Neural crest cell (in vitro differentiated cells): ENCODE measurements around the gene TICAM1. TPM values are rescaled to one million over a fixed set of nuclear protein-coding genes. Genes with fewer than 3 reads are reported as not detected.

Experiments used
- DNase-seq: peaks from one replicate; pipeline ENCODE4 v3.0.0; 2021; ENCODE audit warnings: low read depth, mixed read lengths, low spot score
- H3K27ac Mint-ChIP-seq: one replicate; pipeline ENCODE4 v1.8.0; 2021; ENCODE audit warnings: mild to moderate bottlenecking, mixed read lengths; ENCODE audit not compliant: unreplicated experiment
- H3K27me3 Mint-ChIP-seq: 2 replicates; pipeline ENCODE4 v1.8.0; 2021; ENCODE audit warnings: low read depth, mild to moderate bottlenecking, mixed read lengths
- H3K36me3 Mint-ChIP-seq: 2 replicates; pipeline ENCODE4 v1.8.0; 2021; ENCODE audit warnings: low read depth, mild to moderate bottlenecking, mixed read lengths
- H3K4me1 Mint-ChIP-seq: 2 replicates; pipeline ENCODE4 v1.8.0; 2021; ENCODE audit warnings: mixed read lengths
- H3K4me3 Mint-ChIP-seq: one replicate; pipeline ENCODE4 v1.8.0; 2021; ENCODE audit warnings: mild to moderate bottlenecking, mixed read lengths
- H3K9me3 Mint-ChIP-seq: 2 replicates; pipeline ENCODE4 v1.8.0; 2021; ENCODE audit warnings: mixed read lengths
- total RNA-seq: library from RNA; stranded (reverse); gene quantifications from 2 replicates; pipeline ENCODE4 v1.2.1, GENCODE V29; 2021
- TF ChIP-seq, protein P1 (sequence below): fragments of 200-600 bp; sonication (generic); conservative IDR thresholded peaks from 2 replicates; pipeline ENCODE4 v1.5.0; 2021; ENCODE audit warnings: antibody characterized with exemption, mild to moderate bottlenecking

TICAM1 gene
- total RNA-seq, 1 donor from 2014 or later, result 0.72 TPM

GRCh38 chr19:4803736-4804695, 27.5 kb downstream of the TICAM1 start:
- Mint-ChIP-seq H3K36me3 (no peaks in the 10 kb centered on the region), H3K27ac (no peak overlapping the region), H3K4me3 (no peak overlapping the region), H3K9me3 (peaks cover 2% of the 10 kb centered on the region), H3K4me1 (no peaks in the 10 kb centered on the region), H3K27me3 (no peaks in the 10 kb centered on the region)
- peak; percentile 91 for DNase-seq
- TF ChIP-seq, protein P1, sequence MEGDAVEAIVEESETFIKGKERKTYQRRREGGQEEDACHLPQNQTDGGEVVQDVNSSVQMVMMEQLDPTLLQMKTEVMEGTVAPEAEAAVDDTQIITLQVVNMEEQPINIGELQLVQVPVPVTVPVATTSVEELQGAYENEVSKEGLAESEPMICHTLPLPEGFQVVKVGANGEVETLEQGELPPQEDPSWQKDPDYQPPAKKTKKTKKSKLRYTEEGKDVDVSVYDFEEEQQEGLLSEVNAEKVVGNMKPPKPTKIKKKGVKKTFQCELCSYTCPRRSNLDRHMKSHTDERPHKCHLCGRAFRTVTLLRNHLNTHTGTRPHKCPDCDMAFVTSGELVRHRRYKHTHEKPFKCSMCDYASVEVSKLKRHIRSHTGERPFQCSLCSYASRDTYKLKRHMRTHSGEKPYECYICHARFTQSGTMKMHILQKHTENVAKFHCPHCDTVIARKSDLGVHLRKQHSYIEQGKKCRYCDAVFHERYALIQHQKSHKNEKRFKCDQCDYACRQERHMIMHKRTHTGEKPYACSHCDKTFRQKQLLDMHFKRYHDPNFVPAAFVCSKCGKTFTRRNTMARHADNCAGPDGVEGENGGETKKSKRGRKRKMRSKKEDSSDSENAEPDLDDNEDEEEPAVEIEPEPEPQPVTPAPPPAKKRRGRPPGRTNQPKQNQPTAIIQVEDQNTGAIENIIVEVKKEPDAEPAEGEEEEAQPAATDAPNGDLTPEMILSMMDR, result peak; percentile 84

DNA sequence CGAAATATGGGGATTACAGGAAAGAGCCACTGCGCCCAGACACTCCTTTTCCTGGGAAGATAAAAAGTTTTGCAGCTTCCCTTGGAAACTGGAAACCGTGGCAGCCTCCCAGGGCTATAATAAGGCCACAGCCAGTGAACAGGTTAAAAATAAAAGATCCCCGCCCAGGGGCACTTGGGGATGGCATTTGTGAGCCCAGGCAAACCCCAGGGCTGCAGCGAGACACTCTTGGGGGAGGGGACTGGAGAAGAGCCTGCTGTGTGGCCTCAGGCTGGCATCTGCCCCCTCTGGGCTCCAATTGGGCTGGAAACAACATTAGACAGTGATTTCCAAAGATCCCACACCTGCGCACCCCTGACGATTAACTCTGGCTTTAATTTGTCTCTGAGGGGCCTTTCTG, 28.8 kb downstream of the TICAM1 start:
- H3K27me3 Mint-ChIP-seq, result no peaks in the 10 kb centered on the region
- H3K27ac Mint-ChIP-seq, result no peak overlapping the region
- H3K4me3 Mint-ChIP-seq, result no peak overlapping the region
- peaks cover 5% of the 10 kb centered on the region for H3K36me3 Mint-ChIP-seq
- H3K4me1 Mint-ChIP-seq, result no peaks in the 10 kb centered on the region
- H3K9me3 Mint-ChIP-seq, result peaks cover 2% of the 10 kb centered on the region
- TF ChIP-seq, protein P1, result no peak
- DNase-seq, result no peak

DNA sequence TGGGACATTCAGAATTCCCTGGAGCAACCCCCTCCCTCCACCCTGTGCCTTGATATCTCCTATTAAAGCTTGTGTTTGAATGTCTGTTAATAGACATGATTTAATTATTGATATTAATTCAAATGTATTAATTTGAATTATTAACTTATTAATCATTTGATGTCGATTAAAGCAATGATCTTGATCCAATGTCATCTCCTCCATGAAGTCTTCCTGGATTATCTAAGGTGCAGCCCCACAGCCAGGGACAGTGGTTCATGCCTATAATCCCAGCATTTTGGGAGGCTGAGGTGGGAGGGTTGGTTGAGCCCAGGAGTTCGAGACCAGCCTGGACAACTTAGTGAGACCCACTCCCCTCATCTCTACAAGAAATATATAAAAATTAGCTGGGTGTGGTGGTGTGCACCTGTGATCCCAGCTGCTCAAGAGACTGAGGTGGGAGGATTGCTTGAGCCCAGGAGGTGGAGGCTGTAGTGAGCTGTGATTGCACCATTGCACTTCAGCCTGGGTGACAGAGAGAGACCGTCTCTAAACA, 30.4 kb downstream of the TICAM1 start:
- DNase-seq, result no peak
- Mint-ChIP-seq H3K27me3 (no peaks in the 10 kb centered on the region), H3K4me1 (peaks cover 6% of the 10 kb centered on the region), H3K27ac (no peak overlapping the region), H3K36me3 (peaks cover 11% of the 10 kb centered on the region), H3K9me3 (peaks cover 2% of the 10 kb centered on the region), H3K4me3 (no peak overlapping the region)
- TF ChIP-seq, protein P1, result no peak

DNA sequence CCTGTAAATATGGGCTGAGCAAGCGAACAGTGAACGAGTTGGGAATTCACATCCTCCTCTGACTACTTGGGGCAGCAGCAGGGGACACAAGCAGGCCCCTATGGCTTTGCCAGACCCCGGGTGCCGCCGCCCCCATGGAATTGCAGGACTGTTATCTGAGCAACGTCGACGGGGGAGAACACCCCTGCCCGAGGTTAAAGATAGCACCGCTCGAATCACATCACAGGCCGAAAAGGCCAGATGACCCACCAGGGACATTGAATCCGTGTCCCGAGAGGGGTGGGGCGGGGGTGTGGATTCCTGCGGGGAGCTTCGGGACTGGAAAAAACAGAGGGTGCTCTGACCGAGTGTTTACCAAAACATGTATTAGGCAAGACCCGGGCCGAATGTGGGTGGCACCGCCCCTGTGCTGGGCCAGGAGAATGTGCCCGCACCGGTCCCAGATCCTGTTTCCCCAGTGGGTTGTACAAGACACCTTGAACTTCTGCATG, 30.9 kb downstream of the TICAM1 start:
- TF ChIP-seq, protein P1, result no peak
- no peak for DNase-seq
- Mint-ChIP-seq H3K27me3 (no peaks in the 10 kb centered on the region), H3K27ac (no peak overlapping the region), H3K4me3 (no peak overlapping the region), H3K4me1 (peaks cover 6% of the 10 kb centered on the region), H3K9me3 (peaks cover 2% of the 10 kb centered on the region), H3K36me3 (peaks cover 11% of the 10 kb centered on the region)

- no peak for DNase-seq
- H3K27me3 Mint-ChIP-seq, result no peaks in the 10 kb centered on the region
- H3K9me3 Mint-ChIP-seq, result peaks cover 2% of the 10 kb centered on the region
- H3K4me1 Mint-ChIP-seq, result peaks cover 21% of the 10 kb centered on the region
- H3K4me3 Mint-ChIP-seq, result peak overlapping the region; percentile 78
- TF ChIP-seq, protein P1, result no peak
- H3K27ac Mint-ChIP-seq, result no peak overlapping the region
- H3K36me3 Mint-ChIP-seq, result peaks cover 11% of the 10 kb centered on the region
Measured at GRCh38 chr19:4795400-4795799, 36.1 kb downstream of the TICAM1 start.
